SIG-M5 (cell line): Measurements from ENCODE around the gene HACL1.

Source experiments
- DNase-seq: peaks from one replicate; lab custom pipeline; 2025; lab: John Stamatoyannopoulos, UW

Gene HACL1

DNA sequence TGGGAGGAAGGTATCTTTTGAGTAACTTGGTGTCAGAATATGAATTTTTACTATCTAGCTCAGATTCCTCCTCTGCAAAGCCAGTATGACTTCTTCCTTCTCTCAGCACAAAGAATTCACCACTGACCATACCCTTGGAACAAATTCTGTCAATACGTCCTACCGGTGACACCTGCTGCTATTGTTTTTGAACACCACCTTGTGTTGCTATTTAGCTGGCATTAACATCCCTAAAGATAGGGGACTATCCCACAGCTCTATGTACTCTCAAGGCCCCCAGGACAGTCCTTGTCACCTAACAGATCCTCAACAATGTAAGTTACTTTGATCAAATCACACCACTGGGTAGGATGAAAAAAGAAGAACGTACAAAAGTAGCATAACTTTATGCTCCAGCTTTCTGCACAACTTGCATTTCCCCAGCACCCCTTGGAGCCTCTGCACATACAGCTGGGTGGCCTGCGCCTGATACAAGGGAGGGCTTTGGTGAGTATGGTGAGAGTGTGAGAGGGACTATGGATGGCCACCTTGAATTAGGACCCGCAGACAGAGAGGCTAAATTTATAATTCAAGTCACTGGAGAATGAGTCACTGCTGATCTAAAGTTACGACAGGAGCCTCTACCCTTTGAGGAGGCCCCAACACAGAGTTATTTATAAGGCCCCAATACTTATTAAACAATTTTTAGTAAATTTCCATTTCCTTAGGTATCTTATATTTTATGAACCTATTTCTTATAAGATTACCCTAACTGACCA is 77.5 kb downstream of the HACL1 start:
- no peak for DNase-seq

DNA sequence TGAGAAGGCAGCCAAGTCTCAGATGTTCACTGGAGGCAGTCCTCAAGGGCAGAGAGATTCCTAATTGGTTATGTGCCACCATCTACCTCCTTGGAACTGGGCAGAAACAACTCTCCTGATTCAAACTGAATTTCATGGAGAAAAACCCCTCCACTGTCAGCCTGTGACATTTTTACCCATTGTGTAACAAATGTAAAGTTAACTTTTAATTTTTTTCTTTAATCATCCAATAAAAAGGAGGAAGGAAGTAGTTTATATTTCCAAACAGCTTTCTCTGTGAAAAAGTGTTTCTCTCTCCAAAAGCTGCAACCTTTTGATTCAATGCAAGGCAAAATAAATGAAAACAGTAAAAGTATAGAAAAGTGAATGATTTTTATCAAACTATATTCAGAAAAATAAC is 79.4 kb downstream of the HACL1 start:
- no peak for DNase-seq

GRCh38 chr3:15521573-15521965 is 79.8 kb downstream of the HACL1 start, which contains the start of gene COLQ:
Gene COLQ (minus strand): TSS chr3:15521706. CDS start chr3:15521625, 81 bp downstream.
- DNase-seq = no peak

GRCh38 chr3:15520804-15521572 is 80.4 kb downstream of the HACL1 start:
- no peak for DNase-seq

- no peak for DNase-seq
Measured at GRCh38 chr3:15520185-15520584, 81.2 kb downstream of the HACL1 start.

GRCh38 chr3:15519096-15519495 is 82.3 kb downstream of the HACL1 start:
- no peak for DNase-seq

- no peak for DNase-seq
Measured at GRCh38 chr3:15514663-15515340, 86.6 kb downstream of the HACL1 start.

- DNase-seq = no peak
Measured at GRCh38 chr3:15513810-15514662, 87.3 kb downstream of the HACL1 start.

DNA sequence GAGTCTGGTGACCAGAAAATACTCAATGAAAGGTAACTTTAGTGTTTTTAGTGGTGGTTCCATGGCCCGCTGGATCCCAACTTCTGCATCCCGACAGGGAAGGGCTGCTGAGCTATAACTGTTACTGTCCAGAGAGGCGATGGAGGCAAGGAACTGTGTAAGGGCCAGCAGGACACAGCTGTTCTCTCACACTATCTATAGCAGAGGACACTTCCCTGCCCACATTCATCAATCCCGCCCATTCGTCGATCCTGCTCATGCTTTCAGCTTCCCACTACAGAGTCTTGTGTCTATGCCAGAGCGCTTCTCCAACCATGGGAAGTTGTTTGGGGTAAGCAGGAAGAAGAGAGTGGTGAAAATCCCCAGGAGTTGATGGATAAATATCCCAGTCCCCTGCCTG is 88.3 kb downstream of the HACL1 start:
- no peak for DNase-seq

- no peak for DNase-seq
Measured at GRCh38 chr3:15512166-15512565, 89.2 kb downstream of the HACL1 start.

DNA sequence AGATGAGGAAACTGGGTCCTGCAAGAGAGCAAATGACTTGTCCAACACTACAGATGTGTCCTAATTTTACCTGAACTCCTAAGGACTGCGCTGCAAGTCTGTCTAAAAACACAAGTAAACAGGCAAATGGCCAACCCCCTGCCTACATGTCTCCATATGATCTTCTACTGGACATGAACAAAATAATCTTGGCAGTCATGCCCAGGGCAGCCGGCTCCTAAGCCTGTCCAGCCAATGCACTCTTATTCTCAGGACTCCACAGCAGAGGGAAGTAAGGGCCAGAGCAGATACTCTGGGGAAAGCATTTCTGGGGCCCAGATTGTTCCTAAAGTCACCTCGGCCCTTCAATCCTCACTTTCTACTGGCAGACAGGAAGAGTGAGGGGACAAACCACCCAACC is 90.2 kb downstream of the HACL1 start:
- no peak for DNase-seq
